ENCODE measurements around the gene UBE3C.
"Not testable (repeated sequence)": the region's sequence is repeated elsewhere in the genome, so short reads cannot be mapped to it uniquely, and the experiment has no call there.

Gene UBE3C

DNA sequence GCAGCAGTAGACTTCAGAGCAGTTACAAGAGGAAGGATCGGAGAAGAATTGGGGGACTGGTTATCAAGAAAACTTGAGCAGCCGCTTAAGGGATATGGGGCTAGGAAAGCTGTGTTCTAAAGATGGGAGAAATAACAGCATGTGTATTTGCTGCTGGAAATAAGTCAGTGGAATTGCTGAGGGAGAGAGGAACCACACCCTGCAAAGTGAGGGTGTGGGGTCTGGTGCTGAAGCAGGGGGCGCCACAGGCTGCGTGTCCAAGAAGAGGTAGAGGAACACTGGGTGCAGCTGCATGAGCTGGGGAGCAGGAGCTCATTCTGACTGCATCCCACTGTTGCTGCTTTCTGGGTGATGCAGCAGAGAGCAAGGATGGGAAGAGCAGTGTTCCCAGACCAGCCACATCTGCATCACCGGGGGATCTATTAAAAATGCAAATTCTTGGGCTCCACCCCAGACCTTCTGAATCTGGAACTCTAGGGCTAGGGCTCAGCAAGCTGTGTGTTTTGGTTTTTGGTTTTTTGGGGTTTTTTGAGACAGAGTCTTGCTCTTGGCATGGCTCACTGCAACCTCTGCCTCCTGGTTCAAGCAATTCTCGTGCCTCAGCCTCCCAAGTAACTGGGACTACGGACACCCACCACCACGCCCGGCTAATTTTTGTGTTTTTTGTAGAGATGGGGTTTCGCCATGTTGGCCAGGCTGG lies 101.0 kb downstream of the UBE3C start:
- DNase-seq (ENCODE audit: low read depth): no peak
- no peak overlapping the region for H3K4me3 ChIP-seq (ENCODE audit: control insufficient read depth, low read depth, low read length)
- TF ChIP-seq, protein P1, sequence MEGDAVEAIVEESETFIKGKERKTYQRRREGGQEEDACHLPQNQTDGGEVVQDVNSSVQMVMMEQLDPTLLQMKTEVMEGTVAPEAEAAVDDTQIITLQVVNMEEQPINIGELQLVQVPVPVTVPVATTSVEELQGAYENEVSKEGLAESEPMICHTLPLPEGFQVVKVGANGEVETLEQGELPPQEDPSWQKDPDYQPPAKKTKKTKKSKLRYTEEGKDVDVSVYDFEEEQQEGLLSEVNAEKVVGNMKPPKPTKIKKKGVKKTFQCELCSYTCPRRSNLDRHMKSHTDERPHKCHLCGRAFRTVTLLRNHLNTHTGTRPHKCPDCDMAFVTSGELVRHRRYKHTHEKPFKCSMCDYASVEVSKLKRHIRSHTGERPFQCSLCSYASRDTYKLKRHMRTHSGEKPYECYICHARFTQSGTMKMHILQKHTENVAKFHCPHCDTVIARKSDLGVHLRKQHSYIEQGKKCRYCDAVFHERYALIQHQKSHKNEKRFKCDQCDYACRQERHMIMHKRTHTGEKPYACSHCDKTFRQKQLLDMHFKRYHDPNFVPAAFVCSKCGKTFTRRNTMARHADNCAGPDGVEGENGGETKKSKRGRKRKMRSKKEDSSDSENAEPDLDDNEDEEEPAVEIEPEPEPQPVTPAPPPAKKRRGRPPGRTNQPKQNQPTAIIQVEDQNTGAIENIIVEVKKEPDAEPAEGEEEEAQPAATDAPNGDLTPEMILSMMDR (conservative IDR thresholded peaks at IDR 0.05; ENCODE audit: control insufficient read depth, insufficient read depth, low read depth, low read length): no peak

DNA sequence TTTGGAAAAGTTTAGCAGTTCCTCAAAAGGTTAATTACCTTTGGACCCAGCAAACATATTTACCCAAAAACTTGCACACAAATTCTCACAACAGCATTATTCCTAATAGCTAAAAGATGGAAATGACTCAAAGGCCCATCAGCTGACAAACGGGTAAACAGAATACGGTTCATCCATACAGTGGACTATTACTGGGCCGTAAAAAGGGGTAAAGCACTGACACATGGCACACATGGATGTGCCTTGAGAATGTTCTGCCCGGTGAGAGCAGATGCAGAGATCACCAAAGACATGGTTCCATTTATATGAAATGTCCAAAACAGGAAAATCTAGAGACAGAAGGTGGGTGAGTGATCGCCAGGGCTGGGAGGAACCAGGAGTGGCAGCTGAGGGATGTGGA lies 102.9 kb downstream of the UBE3C start:
- TF ChIP-seq, protein P1 (conservative IDR thresholded peaks at IDR 0.05; ENCODE audit: control insufficient read depth, insufficient read depth, low read depth, low read length): no peak
- no peak for DNase-seq (ENCODE audit: low read depth)
- no peak overlapping the region for H3K4me3 ChIP-seq (ENCODE audit: control insufficient read depth, low read depth, low read length)

DNA sequence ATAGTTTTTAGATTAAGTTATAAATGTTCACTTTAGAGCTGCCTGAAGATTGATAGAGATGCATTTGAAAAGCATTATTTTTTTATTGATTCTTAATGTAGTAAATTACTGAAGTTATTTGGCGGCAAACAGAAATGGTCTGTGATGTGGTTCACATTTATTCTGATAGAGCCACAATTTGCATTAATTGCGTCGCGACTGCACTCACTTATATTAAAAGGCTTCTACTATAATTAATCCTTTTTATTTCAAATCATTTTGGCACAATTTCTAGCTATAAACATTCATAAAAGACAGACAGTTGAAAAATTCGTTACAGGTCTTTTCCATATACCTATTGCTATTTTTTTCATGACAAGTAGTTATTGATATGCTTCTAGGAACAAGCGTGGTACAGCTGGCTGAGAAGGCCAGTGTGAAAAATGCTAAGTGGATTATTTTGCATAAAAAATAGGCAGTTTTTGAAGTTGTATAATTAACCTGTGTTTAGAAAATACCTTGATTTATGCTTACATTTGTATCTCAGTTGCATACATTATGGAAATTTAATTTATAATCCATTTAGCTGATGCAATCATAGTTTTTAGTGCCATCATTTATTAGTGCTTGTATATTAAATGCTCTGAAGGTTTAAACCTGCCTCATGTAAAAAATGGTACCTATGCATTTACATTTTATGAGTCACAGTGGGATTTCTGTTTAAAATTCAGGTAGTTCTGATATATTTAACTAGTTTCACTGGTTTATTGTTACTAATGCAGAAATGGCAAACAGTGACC lies 106.0 kb downstream of the UBE3C start:
- no peak for DNase-seq (ENCODE audit: low read depth)
- TF ChIP-seq, protein P1 (conservative IDR thresholded peaks at IDR 0.05; ENCODE audit: control insufficient read depth, insufficient read depth, low read depth, low read length): no peak
- H3K4me3 ChIP-seq (ENCODE audit: control insufficient read depth, low read depth, low read length): no peak overlapping the region

DNA sequence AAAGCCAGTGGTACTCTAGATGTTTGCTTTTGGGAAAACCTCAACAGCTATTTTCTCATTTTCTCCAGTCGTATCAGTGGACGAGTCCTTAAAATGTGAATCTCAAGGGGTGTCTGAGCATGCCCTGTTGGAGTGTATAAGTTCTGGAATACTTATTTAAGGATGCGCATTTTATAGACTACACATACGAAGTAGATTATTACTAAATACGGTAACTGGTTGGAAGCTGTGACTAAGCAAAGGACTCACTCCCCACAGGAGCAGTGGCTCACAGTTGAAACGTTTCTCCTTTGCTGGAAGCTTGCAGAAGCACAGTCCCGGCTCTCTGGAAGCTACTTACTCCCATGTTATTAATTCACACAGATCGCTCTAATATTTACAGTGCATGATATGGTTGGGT lies 107.3 kb downstream of the UBE3C start:
- no peak for DNase-seq (ENCODE audit: low read depth)

DNA sequence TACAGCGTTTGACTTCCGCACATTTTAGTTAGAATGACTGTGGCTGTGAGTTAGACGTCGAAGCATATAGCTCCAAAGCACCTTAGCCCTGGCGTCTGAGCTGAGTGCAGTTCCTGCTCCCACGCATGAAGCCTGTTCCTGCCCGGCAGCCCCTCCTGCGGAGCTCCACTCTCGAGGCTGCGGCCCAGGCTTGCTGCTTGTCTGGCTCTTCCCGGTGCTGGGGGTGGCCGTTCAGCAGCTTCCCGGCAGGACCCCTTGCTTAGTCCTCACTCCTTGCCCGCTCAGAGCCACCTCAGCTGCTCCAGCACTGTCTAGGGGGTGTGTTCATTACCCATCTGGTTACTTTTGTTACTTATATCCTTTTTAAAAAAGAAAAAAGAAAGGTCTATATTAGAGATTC lies 109.9 kb downstream of the UBE3C start:
- no peak for DNase-seq (ENCODE audit: low read depth)
- TF ChIP-seq, protein P1 (conservative IDR thresholded peaks at IDR 0.05; ENCODE audit: control insufficient read depth, insufficient read depth, low read depth, low read length): no peak
- no peak overlapping the region for H3K4me3 ChIP-seq (ENCODE audit: control insufficient read depth, low read depth, low read length)

More for the DNA sequence above, 107.3 kb downstream of the UBE3C start:
- H3K4me3 ChIP-seq (ENCODE audit: control insufficient read depth, low read depth, low read length): no peak overlapping the region
- TF ChIP-seq, protein P1 (conservative IDR thresholded peaks at IDR 0.05; ENCODE audit: control insufficient read depth, insufficient read depth, low read depth, low read length): no peak

DNA sequence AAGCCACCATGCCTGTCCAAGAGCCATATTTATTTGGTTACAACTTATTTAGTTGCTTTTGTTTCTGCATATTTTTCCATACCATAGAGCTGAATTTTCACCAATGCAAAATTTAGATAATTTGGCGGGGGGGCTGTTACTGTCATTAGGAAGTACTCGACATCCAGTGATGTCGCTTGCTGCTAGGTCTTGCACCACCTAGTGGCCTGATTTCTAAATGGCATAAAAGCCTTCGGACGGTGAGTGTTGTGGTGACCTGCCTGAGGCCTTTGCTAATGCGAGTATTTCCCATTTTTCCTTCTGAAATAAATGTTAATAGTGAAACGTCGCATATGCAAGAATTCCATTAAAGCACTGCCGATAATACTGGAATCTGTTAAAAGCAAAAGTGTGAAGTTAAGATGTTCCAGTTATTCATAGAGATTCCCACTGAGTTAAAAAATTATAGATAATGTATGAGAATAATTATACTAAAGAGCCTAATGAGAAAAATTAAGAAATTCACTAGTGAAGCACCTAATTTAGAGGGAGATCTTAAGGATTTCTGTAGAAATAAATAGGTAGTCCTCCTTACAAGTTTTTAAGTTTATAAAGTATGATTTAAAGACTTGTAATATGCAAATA lies 112.0 kb downstream of the UBE3C start:
- peak; percentile 77 for DNase-seq (ENCODE audit: low read depth)
- TF ChIP-seq, protein P1 (conservative IDR thresholded peaks at IDR 0.05; ENCODE audit: control insufficient read depth, insufficient read depth, low read depth, low read length): peak; percentile 87
- H3K4me3 ChIP-seq (ENCODE audit: control insufficient read depth, low read depth, low read length): no peak overlapping the region

DNA sequence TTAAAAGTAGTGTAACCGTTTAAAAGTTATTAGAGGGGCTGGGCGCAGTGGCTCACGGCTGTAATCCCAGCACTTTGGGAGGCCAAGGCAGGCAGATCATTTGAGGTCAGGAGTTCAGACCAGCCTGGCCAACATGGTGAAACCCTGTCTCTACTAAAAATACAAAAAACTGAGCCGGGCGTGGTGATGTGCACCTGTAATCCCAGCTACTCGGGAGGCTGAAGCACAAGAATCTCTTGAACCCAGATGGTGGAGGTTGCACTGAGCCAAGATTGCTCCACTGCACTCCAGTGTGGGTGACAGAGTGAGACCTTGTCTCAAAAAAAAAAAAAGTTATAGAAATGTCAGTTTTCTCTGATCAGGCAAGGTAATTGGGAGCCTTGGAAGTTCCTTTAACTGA lies 113.1 kb downstream of the UBE3C start:
- DNase-seq (ENCODE audit: low read depth); H3K4me3 ChIP-seq (ENCODE audit: control insufficient read depth, low read depth, low read length): not testable (repeated sequence)
